Liver (tissue), 9 donors: ENCODE measurements around the gene ARMC5. TPM values are rescaled to one million over a fixed set of nuclear protein-coding genes. Genes with fewer than 3 reads are reported as not detected.

ENCODE experiments used
- DNase-seq: peaks from one replicate; pipeline ENCODE4 v3.0.0-alpha.2; 2017; ENCODE audit warnings: low spot score
- H3K27ac ChIP-seq, 2 donors: one replicate each; pipeline ENCODE4 v1.7.0; 2013; ENCODE audit warnings: inconsistent platforms in 2 of 2, low read length in 2 of 2, control low read depth in 1 of 2, low read depth in 1 of 2, mild to moderate bottlenecking in 1 of 2
- H3K27me3 ChIP-seq, 4 donors: one replicate each; pipeline versions ENCODE4 v1.6.1 to v1.7.0; 2013; ENCODE audit warnings: low read length in 3 of 4, inconsistent platforms in 1 of 4, mild to moderate bottlenecking in 1 of 4, moderate library complexity in 1 of 4; ENCODE audit not compliant: control insufficient read depth in 4 of 4, insufficient read depth in 4 of 4
- H3K36me3 ChIP-seq, 4 donors: one replicate each; pipeline versions ENCODE4 v1.6.1 to v1.7.0; 2013; ENCODE audit warnings: low read length in 3 of 4, mild to moderate bottlenecking in 3 of 4, low read depth in 1 of 4, moderate library complexity in 1 of 4; ENCODE audit not compliant: control insufficient read depth in 4 of 4, insufficient read depth in 3 of 4
- H3K4me1 ChIP-seq, 4 donors: one replicate each; pipeline versions ENCODE4 v1.6.1 to v1.7.0; 2013; ENCODE audit warnings: low read length in 3 of 4, mild to moderate bottlenecking in 3 of 4, moderate library complexity in 1 of 4; ENCODE audit not compliant: control insufficient read depth in 4 of 4, insufficient read depth in 4 of 4
- H3K4me3 ChIP-seq, 3 donors: one replicate each; pipeline versions ENCODE4 v1.6.1 to v1.7.0; 2013; ENCODE audit warnings: low read length in 3 of 3, control low read depth in 1 of 3, low read depth in 1 of 3, mild to moderate bottlenecking in 1 of 3
- H3K9ac ChIP-seq, 2 donors: one replicate each; pipeline ENCODE4 v1.7.0; 2013; ENCODE audit warnings: low read length in 2 of 2, mild to moderate bottlenecking in 2 of 2, moderate library complexity in 2 of 2, control low read depth in 1 of 2, low read depth in 1 of 2
- H3K9me3 ChIP-seq, 4 donors: one replicate each; pipeline versions ENCODE4 v1.6.1 to v1.7.0; 2013; ENCODE audit warnings: low read length in 3 of 4; ENCODE audit not compliant: control insufficient read depth in 4 of 4
- EGR1 ChIP-seq, 2 donors: IDR thresholded peaks; 2 replicates each; pipeline ENCODE4 v1.6.1; 2016 to 2018; ENCODE audit warnings: antibody characterized with exemption in 2 of 2, low read depth in 2 of 2
- FOXA1 ChIP-seq: IDR thresholded peaks from 2 replicates; pipeline ENCODE4 v1.6.1; 2016; ENCODE audit warnings: antibody characterized with exemption
- FOXA2 ChIP-seq: IDR thresholded peaks from 2 replicates; pipeline ENCODE4 v1.6.1; 2016; ENCODE audit warnings: antibody characterized with exemption
- GABPA ChIP-seq, 2 donors: IDR thresholded peaks in 1 of 2; conservative IDR thresholded peaks in 1 of 2; 2 replicates each; pipeline ENCODE4 v1.6.1; 2016; ENCODE audit warnings: antibody characterized with exemption in 2 of 2, mild to moderate bottlenecking in 1 of 2, moderate library complexity in 1 of 2
- HNF4A ChIP-seq, 2 donors: conservative IDR thresholded peaks; 2 replicates each; pipeline ENCODE4 v1.6.1; 2016; ENCODE audit warnings: antibody characterized with exemption in 2 of 2, mild to moderate bottlenecking in 2 of 2
- HNF4G ChIP-seq: IDR thresholded peaks from 2 replicates; pipeline ENCODE4 v1.6.1; 2016; ENCODE audit warnings: antibody characterized with exemption
- JUND ChIP-seq, 2 donors: IDR thresholded peaks; 2 replicates each; pipeline ENCODE4 v1.6.1; 2016; ENCODE audit warnings: antibody characterized with exemption in 2 of 2
- RAD21 ChIP-seq, 2 donors: IDR thresholded peaks; 2 replicates each; pipeline ENCODE4 v1.6.1; 2016; ENCODE audit warnings: antibody characterized with exemption in 2 of 2, mild to moderate bottlenecking in 2 of 2
- RXRA ChIP-seq, 2 donors: IDR thresholded peaks; 2 replicates each; pipeline ENCODE4 v1.6.1; 2017 to 2018; ENCODE audit warnings: antibody characterized with exemption in 2 of 2, mild to moderate bottlenecking in 1 of 2
- SP1 ChIP-seq: IDR thresholded peaks from 2 replicates; pipeline ENCODE4 v1.6.1; 2018; ENCODE audit warnings: antibody characterized with exemption, mild to moderate bottlenecking
- TAF1 ChIP-seq: conservative IDR thresholded peaks from 2 replicates; pipeline ENCODE4 v1.6.1; 2016; ENCODE audit warnings: antibody characterized with exemption, mild to moderate bottlenecking
- YY1 ChIP-seq: IDR thresholded peaks from 2 replicates; pipeline ENCODE4 v1.6.1; 2016; ENCODE audit warnings: antibody characterized with exemption, mild to moderate bottlenecking
- WGBS: extraction: QIAGEN DNeasy Blood & Tissue Kit; methylation state at CpG from one replicate; pipeline ENCODE4 v1.1.7; 2013; 5-methylcytosine and 5-hydroxymethylcytosine counted together
- polyA plus RNA-seq, 2 donors: library from polyadenylated mRNA; stranded (reverse) in 1 of 2; unstranded in 1 of 2; fragments of 200-250 nt in 1 of 2; fragments of >200 nt in 1 of 2; fragmentation: Nextera tagmentation in 1 of 2; extraction: Ambion mirVana in 1 of 2; gene quantifications; one replicate each; pipeline versions ENCODE4 v1.2.1 to v1.2.3, GENCODE V29; 2013 to 2015
- total RNA-seq, 2 donors: library from RNA; depleted of rRNA; stranded (reverse); fragments of >200 nt; gene quantifications; one replicate each; pipeline ENCODE4 v1.2.3, GENCODE V29; 2014
- TF ChIP-seq, protein P1 (sequence below): IDR thresholded peaks from 2 replicates; pipeline ENCODE4 v1.6.1; 2016; ENCODE audit warnings: antibody characterized with exemption, mild to moderate bottlenecking
- TF ChIP-seq, protein P2 (sequence below): IDR thresholded peaks from 2 replicates; pipeline ENCODE4 v1.6.1; 2016; ENCODE audit warnings: antibody characterized with exemption
- TF ChIP-seq, protein P3 (sequence below): fragments of 150-350 bp; IDR thresholded peaks from 2 replicates; pipeline ENCODE4 v1.5.1; 2017; ENCODE audit warnings: improper control_type of control experiment, low read depth, low read length; ENCODE audit not compliant: missing input control
- TF ChIP-seq, protein P4 (sequence below): IDR thresholded peaks from 2 replicates; pipeline ENCODE4 v1.6.1; 2016; ENCODE audit warnings: antibody characterized with exemption
- TF ChIP-seq, protein P5 (sequence below): IDR thresholded peaks from 2 replicates; pipeline ENCODE4 v1.6.1; 2016; ENCODE audit warnings: antibody characterized with exemption
- donor health status: healthy.
- donor health status: healthy.
- donor health status: healthy.
- donor health status: healthy.
- donor health status: healthy.

The ARMC5 gene
- total and polyA plus RNA-seq, 4 donors, result 5.4 to 13.3 (median 11.4) TPM

DNA sequence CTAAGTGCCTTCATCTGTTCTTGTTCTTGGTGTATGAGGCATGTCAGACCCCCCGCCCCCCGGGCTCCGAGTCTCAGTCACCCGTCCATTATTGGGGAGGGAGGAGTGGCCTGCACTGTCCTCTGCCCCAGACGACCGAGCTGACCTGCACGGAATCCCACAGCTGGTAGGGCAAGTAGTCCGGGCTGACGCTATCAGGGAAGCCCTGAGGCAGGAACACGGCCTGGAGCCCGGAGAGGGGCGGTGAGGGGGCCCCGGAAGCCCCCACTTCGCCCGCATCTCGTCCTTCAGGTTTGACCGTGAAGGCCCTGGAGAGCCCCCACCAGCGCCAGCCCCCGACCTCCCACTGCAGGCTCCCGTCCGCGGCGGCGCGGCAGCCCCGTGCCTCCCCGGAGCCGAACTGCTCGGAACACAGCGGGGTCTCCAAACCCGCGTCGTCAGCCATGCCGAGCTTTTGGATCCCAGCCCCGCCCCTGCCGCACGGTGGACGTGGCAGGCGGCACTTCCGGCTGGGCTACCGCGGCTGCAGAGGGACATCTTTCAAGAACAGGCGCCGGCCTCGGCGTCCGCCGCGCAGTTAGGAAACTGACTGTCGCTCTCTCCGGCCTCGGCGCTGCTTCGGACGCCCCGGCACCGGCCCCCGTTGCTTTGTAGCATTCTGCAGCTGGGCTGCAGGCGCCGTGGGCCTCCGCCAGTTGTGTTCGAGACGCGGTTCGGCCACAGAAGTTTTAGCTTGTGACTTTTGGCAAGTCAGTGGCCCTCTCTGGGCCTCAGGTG, 48.8 kb downstream of the ARMC5 start, which contains the start of gene RUSF1 (continued):
- TF ChIP-seq EGR1 (IDR thresholded peaks at IDR 0.05; ENCODE audit: low read depth in 2 of 2) (peak in 1 of 2 donors; percentile 52), TAF1 (peak; percentile 55), SP1 (peak; percentile 36), JUND (IDR thresholded peaks at IDR 0.05) (no peak)

DNA sequence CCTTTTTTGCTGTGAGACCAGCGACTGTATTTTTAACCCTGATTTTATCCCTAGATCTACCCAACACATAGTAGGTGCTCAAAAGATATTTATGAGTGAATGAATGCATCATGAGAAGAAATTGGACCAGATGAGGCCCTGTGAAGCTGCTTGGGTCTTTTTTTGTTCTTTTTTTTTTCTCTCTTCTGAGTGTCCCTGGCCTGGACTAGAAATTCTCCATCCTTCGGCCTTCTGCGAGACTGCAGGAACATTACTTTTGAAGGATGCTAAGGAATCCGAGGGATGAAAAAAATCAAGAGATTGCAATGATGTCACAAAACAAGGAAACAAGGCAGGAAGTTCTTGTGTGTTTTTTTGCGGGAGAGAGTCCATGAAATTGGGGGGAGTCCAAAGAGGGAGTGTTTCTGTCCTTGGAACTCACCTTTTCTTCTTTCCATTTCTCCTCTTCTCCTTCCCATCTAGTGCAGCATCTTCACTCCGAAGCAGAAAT, 49.5 kb downstream of the ARMC5 start:
- DNase-seq, result no peak

DNA sequence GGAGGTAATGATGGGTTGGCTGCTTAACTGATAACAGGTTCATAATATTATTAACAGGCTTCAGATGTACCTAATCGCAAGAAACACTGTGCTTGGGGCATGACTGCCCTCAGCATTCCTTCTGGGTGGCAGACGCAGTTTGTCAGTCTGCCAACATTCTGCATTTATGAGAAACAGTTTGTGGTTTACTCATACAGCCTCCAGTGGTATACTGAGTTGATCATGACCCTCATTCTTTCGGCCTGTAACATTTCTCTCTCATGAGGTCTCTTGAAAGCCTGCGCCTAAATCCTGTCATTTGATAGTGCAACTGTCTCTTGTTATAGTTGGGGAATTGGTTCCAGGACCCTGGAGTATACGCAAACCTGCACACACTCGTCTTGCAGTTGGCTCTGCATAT, 53.8 kb downstream of the ARMC5 start:
- TF ChIP-seq JUND (IDR thresholded peaks at IDR 0.05) (no peak), TAF1 (no peak), FOXA1 (no peak), EGR1 (IDR thresholded peaks at IDR 0.05; ENCODE audit: low read depth in 2 of 2) (no peak), HNF4A (conservative IDR thresholded peaks at IDR 0.05) (no peak), HNF4G (no peak), FOXA2 (no peak), RXRA (IDR thresholded peaks at IDR 0.05) (no peak), YY1 (no peak), GABPA (IDR thresholded peaks at IDR 0.05 in 1 of 2, conservative IDR thresholded peaks at IDR 0.05 in 1 of 2) (no peak), RAD21 (IDR thresholded peaks at IDR 0.05) (no peak)
- TF ChIP-seq, protein P1, sequence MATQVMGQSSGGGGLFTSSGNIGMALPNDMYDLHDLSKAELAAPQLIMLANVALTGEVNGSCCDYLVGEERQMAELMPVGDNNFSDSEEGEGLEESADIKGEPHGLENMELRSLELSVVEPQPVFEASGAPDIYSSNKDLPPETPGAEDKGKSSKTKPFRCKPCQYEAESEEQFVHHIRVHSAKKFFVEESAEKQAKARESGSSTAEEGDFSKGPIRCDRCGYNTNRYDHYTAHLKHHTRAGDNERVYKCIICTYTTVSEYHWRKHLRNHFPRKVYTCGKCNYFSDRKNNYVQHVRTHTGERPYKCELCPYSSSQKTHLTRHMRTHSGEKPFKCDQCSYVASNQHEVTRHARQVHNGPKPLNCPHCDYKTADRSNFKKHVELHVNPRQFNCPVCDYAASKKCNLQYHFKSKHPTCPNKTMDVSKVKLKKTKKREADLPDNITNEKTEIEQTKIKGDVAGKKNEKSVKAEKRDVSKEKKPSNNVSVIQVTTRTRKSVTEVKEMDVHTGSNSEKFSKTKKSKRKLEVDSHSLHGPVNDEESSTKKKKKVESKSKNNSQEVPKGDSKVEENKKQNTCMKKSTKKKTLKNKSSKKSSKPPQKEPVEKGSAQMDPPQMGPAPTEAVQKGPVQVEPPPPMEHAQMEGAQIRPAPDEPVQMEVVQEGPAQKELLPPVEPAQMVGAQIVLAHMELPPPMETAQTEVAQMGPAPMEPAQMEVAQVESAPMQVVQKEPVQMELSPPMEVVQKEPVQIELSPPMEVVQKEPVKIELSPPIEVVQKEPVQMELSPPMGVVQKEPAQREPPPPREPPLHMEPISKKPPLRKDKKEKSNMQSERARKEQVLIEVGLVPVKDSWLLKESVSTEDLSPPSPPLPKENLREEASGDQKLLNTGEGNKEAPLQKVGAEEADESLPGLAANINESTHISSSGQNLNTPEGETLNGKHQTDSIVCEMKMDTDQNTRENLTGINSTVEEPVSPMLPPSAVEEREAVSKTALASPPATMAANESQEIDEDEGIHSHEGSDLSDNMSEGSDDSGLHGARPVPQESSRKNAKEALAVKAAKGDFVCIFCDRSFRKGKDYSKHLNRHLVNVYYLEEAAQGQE, result no peak
- TF ChIP-seq, protein P2, sequence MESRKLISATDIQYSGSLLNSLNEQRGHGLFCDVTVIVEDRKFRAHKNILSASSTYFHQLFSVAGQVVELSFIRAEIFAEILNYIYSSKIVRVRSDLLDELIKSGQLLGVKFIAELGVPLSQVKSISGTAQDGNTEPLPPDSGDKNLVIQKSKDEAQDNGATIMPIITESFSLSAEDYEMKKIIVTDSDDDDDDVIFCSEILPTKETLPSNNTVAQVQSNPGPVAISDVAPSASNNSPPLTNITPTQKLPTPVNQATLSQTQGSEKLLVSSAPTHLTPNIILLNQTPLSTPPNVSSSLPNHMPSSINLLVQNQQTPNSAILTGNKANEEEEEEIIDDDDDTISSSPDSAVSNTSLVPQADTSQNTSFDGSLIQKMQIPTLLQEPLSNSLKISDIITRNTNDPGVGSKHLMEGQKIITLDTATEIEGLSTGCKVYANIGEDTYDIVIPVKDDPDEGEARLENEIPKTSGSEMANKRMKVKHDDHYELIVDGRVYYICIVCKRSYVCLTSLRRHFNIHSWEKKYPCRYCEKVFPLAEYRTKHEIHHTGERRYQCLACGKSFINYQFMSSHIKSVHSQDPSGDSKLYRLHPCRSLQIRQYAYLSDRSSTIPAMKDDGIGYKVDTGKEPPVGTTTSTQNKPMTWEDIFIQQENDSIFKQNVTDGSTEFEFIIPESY, result no peak
- TF ChIP-seq, protein P3, sequence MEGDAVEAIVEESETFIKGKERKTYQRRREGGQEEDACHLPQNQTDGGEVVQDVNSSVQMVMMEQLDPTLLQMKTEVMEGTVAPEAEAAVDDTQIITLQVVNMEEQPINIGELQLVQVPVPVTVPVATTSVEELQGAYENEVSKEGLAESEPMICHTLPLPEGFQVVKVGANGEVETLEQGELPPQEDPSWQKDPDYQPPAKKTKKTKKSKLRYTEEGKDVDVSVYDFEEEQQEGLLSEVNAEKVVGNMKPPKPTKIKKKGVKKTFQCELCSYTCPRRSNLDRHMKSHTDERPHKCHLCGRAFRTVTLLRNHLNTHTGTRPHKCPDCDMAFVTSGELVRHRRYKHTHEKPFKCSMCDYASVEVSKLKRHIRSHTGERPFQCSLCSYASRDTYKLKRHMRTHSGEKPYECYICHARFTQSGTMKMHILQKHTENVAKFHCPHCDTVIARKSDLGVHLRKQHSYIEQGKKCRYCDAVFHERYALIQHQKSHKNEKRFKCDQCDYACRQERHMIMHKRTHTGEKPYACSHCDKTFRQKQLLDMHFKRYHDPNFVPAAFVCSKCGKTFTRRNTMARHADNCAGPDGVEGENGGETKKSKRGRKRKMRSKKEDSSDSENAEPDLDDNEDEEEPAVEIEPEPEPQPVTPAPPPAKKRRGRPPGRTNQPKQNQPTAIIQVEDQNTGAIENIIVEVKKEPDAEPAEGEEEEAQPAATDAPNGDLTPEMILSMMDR, result no peak
- TF ChIP-seq, protein P4, sequence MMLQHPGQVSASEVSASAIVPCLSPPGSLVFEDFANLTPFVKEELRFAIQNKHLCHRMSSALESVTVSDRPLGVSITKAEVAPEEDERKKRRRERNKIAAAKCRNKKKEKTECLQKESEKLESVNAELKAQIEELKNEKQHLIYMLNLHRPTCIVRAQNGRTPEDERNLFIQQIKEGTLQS, result no peak
- TF ChIP-seq, protein P5, sequence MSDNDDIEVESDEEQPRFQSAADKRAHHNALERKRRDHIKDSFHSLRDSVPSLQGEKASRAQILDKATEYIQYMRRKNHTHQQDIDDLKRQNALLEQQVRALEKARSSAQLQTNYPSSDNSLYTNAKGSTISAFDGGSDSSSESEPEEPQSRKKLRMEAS, result no peak
- WGBS, result 59% methylated on average over 6 of the region's 6 CpGs
- no peaks in the 10 kb centered on the region for H3K9me3 ChIP-seq
- peaks cover 0 to 13% (median 4%) of the 10 kb centered on the region in 4 donors for H3K4me1 ChIP-seq
- H3K4me3 ChIP-seq, result no peak overlapping the region
- no peak overlapping the region for H3K9ac ChIP-seq
- no peaks in the 10 kb centered on the region for H3K36me3 ChIP-seq
- DNase-seq, result no peak
- no peak overlapping the region for H3K27ac ChIP-seq
- no peaks in the 10 kb centered on the region for H3K27me3 ChIP-seq

More for the DNA sequence above, 49.5 kb downstream of the ARMC5 start:
- Histone ChIP-seq H3K4me1 (peaks cover 7 to 49% (median 31%) of the 10 kb centered on the region in 4 donors), H3K27me3 (no peaks in the 10 kb centered on the region), H3K36me3 (peaks cover 0 to 3% (median 0%) of the 10 kb centered on the region in 4 donors), H3K9ac (peak overlapping the region; percentile 95 to 100), H3K4me3 (peak overlapping the region; percentile 89 to 97 (median 90)), H3K9me3 (no peaks in the 10 kb centered on the region), H3K27ac (peak overlapping the region; percentile 74 to 88)
- 16% methylated on average over 6 of the region's 6 CpGs for WGBS
- TF ChIP-seq RXRA (IDR thresholded peaks at IDR 0.05) (peak in 1 of 2 donors; percentile 3), JUND (IDR thresholded peaks at IDR 0.05) (no peak)
- TF ChIP-seq, protein P5, result no peak
